IMR-90 (cell line): ENCODE measurements around the gene TFPI. TPM values are rescaled to one million over a fixed set of nuclear protein-coding genes. Genes with fewer than 3 reads are reported as not detected.

Source experiments
- ATAC-seq: fragments of 200-7000 bp; cut with Tn5 transposase; 2 replicates; pipeline ENCODE4 v1.9.1; 2020; ENCODE audit warnings: low read depth, mild to moderate bottlenecking, moderate library complexity
- BruUV-seq: library from RNA; stranded (reverse); fragments of 400-500 nt; replicated peaks from 2 replicates; lab custom pipeline; 2021; lab: Mats Ljungman, UMichigan
- CTCF ChIA-PET: fragments of 300-600 bp; formaldehyde crosslinking; extraction: SDS; loops from one replicate; lab custom pipeline; 2021; ENCODE audit warnings: antibody characterized with exemption; lab: Yijun Ruan, JAX
- POLR2A ChIA-PET: fragments of 300-600 bp; sonication (Branson Sonifier 250); formaldehyde crosslinking; loops from one replicate; lab custom pipeline; 2022; ENCODE audit warnings: antibody characterized with exemption; ENCODE audit not compliant: unreplicated experiment; lab: Charles Lee
- DNase-seq: peaks from one replicate; pipeline ENCODE4 v3.0.0; 2013
- H2AFZ ChIP-seq: replicated peaks from 2 replicates; pipeline ENCODE3; 2013; ENCODE audit warnings: low read length, mild to moderate bottlenecking; ENCODE audit not compliant: poor library complexity
- H2AK5ac ChIP-seq: 2 replicates; pipeline ENCODE4 v1.6.1; 2013; ENCODE audit warnings: low read depth, low read length, inconsistent platforms
- H2AK9ac ChIP-seq: replicated peaks from 2 replicates; pipeline ENCODE3; 2013; ENCODE audit warnings: mild to moderate bottlenecking, low read depth, low read length, moderate library complexity; ENCODE audit not compliant: poor library complexity
- H2BK120ac ChIP-seq: 2 replicates; pipeline ENCODE4 v1.6.1; 2013; ENCODE audit warnings: low read depth, low read length, inconsistent platforms
- H2BK15ac ChIP-seq: 3 replicates; pipeline ENCODE4 v1.6.1; 2013; ENCODE audit warnings: low read depth, low read length, inconsistent platforms
- H2BK20ac ChIP-seq: 2 replicates; pipeline ENCODE4 v1.6.1; 2013; ENCODE audit warnings: low read depth, mild to moderate bottlenecking, inconsistent platforms, low read length, moderate library complexity
- H2BK5ac ChIP-seq: 2 replicates; pipeline ENCODE4 v1.6.1; 2013; ENCODE audit warnings: mild to moderate bottlenecking, low read depth, low read length, inconsistent platforms; ENCODE audit not compliant: poor library complexity, severe bottlenecking
- H3K14ac ChIP-seq: replicated peaks from 2 replicates; pipeline ENCODE4 v1.6.1; 2013; ENCODE audit warnings: low read depth, low read length, inconsistent platforms
- H3K18ac ChIP-seq: 2 replicates; pipeline ENCODE4 v1.6.1; 2013; ENCODE audit warnings: low read depth, low read length, control low read depth
- H3K23ac ChIP-seq: 2 replicates; pipeline ENCODE4 v1.6.1; 2013; ENCODE audit warnings: low read depth, low read length, inconsistent platforms
- H3K27ac ChIP-seq: 2 replicates; pipeline ENCODE4 v1.5.1; 2013; ENCODE audit warnings: mild to moderate bottlenecking, control low read depth, low read length; ENCODE audit not compliant: insufficient read depth
- H3K27me3 ChIP-seq: 2 replicates; pipeline ENCODE4 v1.6.1; 2013; ENCODE audit warnings: low read length; ENCODE audit not compliant: control insufficient read depth, insufficient read depth
- H3K36me3 ChIP-seq: 2 replicates; pipeline ENCODE4 v1.6.1; 2013; ENCODE audit warnings: low read length, mixed read lengths; ENCODE audit not compliant: control insufficient read depth, insufficient read depth
- H3K4ac ChIP-seq: 2 replicates; pipeline ENCODE4 v1.6.1; 2013; ENCODE audit warnings: low read depth, low read length, inconsistent platforms
- H3K4me1 ChIP-seq: 2 replicates; pipeline ENCODE4 v1.6.1; 2013; ENCODE audit warnings: low read length, mixed read lengths; ENCODE audit not compliant: control insufficient read depth, insufficient read depth
- H3K4me2 ChIP-seq: 2 replicates; pipeline ENCODE4 v1.6.1; 2013; ENCODE audit warnings: low read depth, mild to moderate bottlenecking, control low read depth, low read length, moderate library complexity
- H3K4me3 ChIP-seq: 2 replicates; pipeline ENCODE4 v1.5.1; 2013; ENCODE audit warnings: low read depth, mild to moderate bottlenecking, control low read depth, low read length, moderate library complexity; ENCODE audit not compliant: insufficient read depth
- H3K56ac ChIP-seq: 2 replicates; pipeline ENCODE4 v1.6.1; 2013; ENCODE audit warnings: low read length, inconsistent platforms; ENCODE audit not compliant: insufficient read depth; ENCODE audit errors: extremely low read depth
- H3K79me1 ChIP-seq, 2 experiments: 2 replicates each; pipeline ENCODE4 v1.6.1; 2013; ENCODE audit warnings: low read length in 2 of 2, inconsistent platforms in 1 of 2, low read depth in 1 of 2
- H3K9ac ChIP-seq: 2 replicates; pipeline ENCODE4 v1.6.1; 2013; ENCODE audit warnings: low read depth, low read length, control low read depth
- H3K9me1 ChIP-seq: 2 replicates; pipeline ENCODE4 v1.6.1; 2013; ENCODE audit warnings: low read length, inconsistent platforms; ENCODE audit not compliant: insufficient read depth
- H3K9me3 ChIP-seq: 2 replicates; pipeline ENCODE4 v1.6.1; 2013; ENCODE audit warnings: low read length; ENCODE audit not compliant: control insufficient read depth, insufficient read depth
- H4K20me1 ChIP-seq: 2 replicates; pipeline ENCODE4 v1.6.1; 2013; ENCODE audit warnings: low read length, inconsistent platforms; ENCODE audit not compliant: insufficient read depth
- H4K5ac ChIP-seq: 2 replicates; pipeline ENCODE4 v1.6.1; 2013; ENCODE audit warnings: mild to moderate bottlenecking, low read depth, low read length, control low read depth
- H4K8ac ChIP-seq, 2 experiments: 2 replicates each; pipeline ENCODE4 v1.6.1; 2013; ENCODE audit warnings: low read depth in 2 of 2, low read length in 2 of 2, control low read depth in 1 of 2, inconsistent platforms in 1 of 2
- H4K91ac ChIP-seq: 2 replicates; pipeline ENCODE4 v1.6.1; 2013; ENCODE audit warnings: low read depth, low read length, inconsistent platforms; ENCODE audit not compliant: insufficient read depth
- CEBPB ChIP-seq: IDR thresholded peaks from 2 replicates; pipeline ENCODE4 v1.6.1; 2012; ENCODE audit warnings: low read depth, low read length, improper control_type of control experiment
- CHD1 ChIP-seq: IDR thresholded peaks from 2 replicates; pipeline ENCODE4 v1.6.1; 2012; ENCODE audit warnings: low read depth, low read length, improper control_type of control experiment
- FOS ChIP-seq: fragments of 150-350 bp; IDR thresholded peaks from 2 replicates; pipeline ENCODE4 v1.6.1; 2016; ENCODE audit warnings: low read depth, low read length
- MAFK ChIP-seq: IDR thresholded peaks from 2 replicates; pipeline ENCODE4 v1.6.1; 2012; ENCODE audit warnings: low read depth, low read length, improper control_type of control experiment
- MAZ ChIP-seq: IDR thresholded peaks from 2 replicates; pipeline ENCODE4 v1.6.1; 2012; ENCODE audit warnings: low read depth, mild to moderate bottlenecking, low read length, improper control_type of control experiment, moderate library complexity, borderline replicate concordance
- MXI1 ChIP-seq: IDR thresholded peaks from 2 replicates; pipeline ENCODE4 v1.6.1; 2012; ENCODE audit warnings: low read depth, mild to moderate bottlenecking, low read length, moderate library complexity, borderline replicate concordance
- NFE2L2 ChIP-seq: fragments of 150-350 bp; IDR thresholded peaks from 2 replicates; pipeline ENCODE4 v1.6.1; 2016; ENCODE audit warnings: low read depth, mild to moderate bottlenecking, low read length
- POLR2A ChIP-seq: IDR thresholded peaks from 2 replicates; pipeline ENCODE4 v1.6.1; 2012; ENCODE audit warnings: mild to moderate bottlenecking, low read depth, low read length
- RAD21 ChIP-seq: IDR thresholded peaks from 2 replicates; pipeline ENCODE4 v1.6.1; 2012; ENCODE audit warnings: low read length, improper control_type of control experiment
- RFX5 ChIP-seq: IDR thresholded peaks from 2 replicates; pipeline ENCODE4 v1.8.0; 2012; ENCODE audit warnings: low read depth, mild to moderate bottlenecking, low read length, moderate library complexity
- USF2 ChIP-seq: fragments of 150-350 bp; IDR thresholded peaks from 2 replicates; pipeline ENCODE4 v1.6.1; 2017; ENCODE audit warnings: mild to moderate bottlenecking, antibody characterized with exemption, low read length, low read depth
- WGBS, 2 experiments: methylation state at CpG; one replicate each; pipeline versions ENCODE4 v1.1.5 to v1.1.7; 2013; ENCODE audit warnings: missing lambda C conversion rate in 2 of 2; ENCODE audit not compliant: insufficient read length in 1 of 2; ENCODE audit errors: extremely low coverage in 2 of 2; 5-methylcytosine and 5-hydroxymethylcytosine counted together
- dilution Hi-C: fragments of 300-500 bp; cut with HindIII; formaldehyde crosslinking; loops from one replicate; pipeline ENCODE4 v1.14.3; 2018; ENCODE audit warnings: low sequenced_read_pairs; ENCODE audit not compliant: unreplicated experiment
- in situ Hi-C: fragments of 300-500 bp; cut with MboI; formaldehyde crosslinking; loops from 3 replicates; pipeline ENCODE4 v1.14.3; 2019; ENCODE audit warnings: low sequenced_read_pairs, inconsistent platforms, mixed read lengths
- intact Hi-C: fragments of 100-400 bp; cut with micrococcal nuclease; formaldehyde crosslinking; loops from 2 replicates; pipeline ENCODE4 v1.10.0; 2022
- polyA plus RNA-seq, 3 experiments: library from polyadenylated mRNA; depleted of rRNA; stranded (reverse); fragments of >200 nt; gene quantifications; 2 replicates each; pipeline ENCODE4 v1.2.3, GENCODE V29; 2012; ENCODE audit warnings: low replicate concordance in 1 of 3
- total RNA-seq: library from RNA; depleted of rRNA; stranded (reverse); fragments of >200 nt; gene quantifications from 2 replicates; pipeline ENCODE4 v1.2.3, GENCODE V29; 2012
- TF ChIP-seq, protein P1 (sequence below): conservative IDR thresholded peaks from 2 replicates; pipeline ENCODE4 v1.5.1; 2012; ENCODE audit warnings: mild to moderate bottlenecking, low read depth, low read length, improper control_type of control experiment
- TF ChIP-seq, protein P2 (sequence below): fragments of 150-350 bp; IDR thresholded peaks from 2 replicates; pipeline ENCODE4 v1.6.1; 2016; ENCODE audit warnings: low read depth, mild to moderate bottlenecking, low read length, moderate library complexity, borderline replicate concordance

Gene TFPI
- total and polyA plus RNA-seq, 2 of the 4 experiments (the other 2 are of a cell fraction) = 33.9 to 83.0 TPM

GRCh38 chr2:187461294-187462261 is 92.7 kb downstream of the TFPI start:
- no peak overlapping the region for H2AK9ac ChIP-seq
- H3K9me3 ChIP-seq = no peaks in the 10 kb centered on the region
- 0 out of 2 replicates have a peak, but pooled peaks cover 2% of the 10 kb centered on the region for H3K9me1 ChIP-seq
- H2BK20ac ChIP-seq = no peak overlapping the region; the same call in 1 of the 2 replicates
- WGBS, 2 experiments = 65% methylated on average over 5 of the region's 28 CpGs; no CpG with 5 or more reads in 1 of the 2 experiments
- no peak overlapping the region for H4K5ac ChIP-seq
- no peak overlapping the region for H3K4ac ChIP-seq
- dilution Hi-C loops (no loop called here), in situ Hi-C loops (loop anchor here (25.0 kb wide), 1 partner anchor 949 kb away; no protein-coding TSS in a partner anchor), intact Hi-C loops (no loop called here)
- H2BK5ac ChIP-seq = no peak overlapping the region
- ChIA-PET POLR2A (no interaction called here), CTCF (no interaction called here)
- no TSS peak for BruUV-seq
- H3K27ac ChIP-seq = no peak overlapping the region
- H3K4me1 ChIP-seq = no peaks in the 10 kb centered on the region
- H4K91ac ChIP-seq = no peak overlapping the region
- peak overlapping the region; percentile 39; the same call in 1 of the 2 replicates for H2AK5ac ChIP-seq
- DNase-seq = no peak
- H3K79me1 ChIP-seq = no peaks in the 10 kb centered on the region
- H3K27me3 ChIP-seq = no peaks in the 10 kb centered on the region
- ATAC-seq = peak; percentile 28; the same call in 1 of the 2 replicates
- H3K23ac ChIP-seq = no peak overlapping the region
- H2BK15ac ChIP-seq = no peak overlapping the region
- H4K8ac ChIP-seq = no peak overlapping the region
- no peak overlapping the region for H3K9ac ChIP-seq
- no peaks in the 10 kb centered on the region for H4K20me1 ChIP-seq
- no peak overlapping the region for H3K4me2 ChIP-seq
- no peak for TF ChIP-seq MAFK
- no peak for TF ChIP-seq MAZ
- TF ChIP-seq, protein P1, sequence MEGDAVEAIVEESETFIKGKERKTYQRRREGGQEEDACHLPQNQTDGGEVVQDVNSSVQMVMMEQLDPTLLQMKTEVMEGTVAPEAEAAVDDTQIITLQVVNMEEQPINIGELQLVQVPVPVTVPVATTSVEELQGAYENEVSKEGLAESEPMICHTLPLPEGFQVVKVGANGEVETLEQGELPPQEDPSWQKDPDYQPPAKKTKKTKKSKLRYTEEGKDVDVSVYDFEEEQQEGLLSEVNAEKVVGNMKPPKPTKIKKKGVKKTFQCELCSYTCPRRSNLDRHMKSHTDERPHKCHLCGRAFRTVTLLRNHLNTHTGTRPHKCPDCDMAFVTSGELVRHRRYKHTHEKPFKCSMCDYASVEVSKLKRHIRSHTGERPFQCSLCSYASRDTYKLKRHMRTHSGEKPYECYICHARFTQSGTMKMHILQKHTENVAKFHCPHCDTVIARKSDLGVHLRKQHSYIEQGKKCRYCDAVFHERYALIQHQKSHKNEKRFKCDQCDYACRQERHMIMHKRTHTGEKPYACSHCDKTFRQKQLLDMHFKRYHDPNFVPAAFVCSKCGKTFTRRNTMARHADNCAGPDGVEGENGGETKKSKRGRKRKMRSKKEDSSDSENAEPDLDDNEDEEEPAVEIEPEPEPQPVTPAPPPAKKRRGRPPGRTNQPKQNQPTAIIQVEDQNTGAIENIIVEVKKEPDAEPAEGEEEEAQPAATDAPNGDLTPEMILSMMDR = no peak
- TF ChIP-seq USF2 = no peak
- TF ChIP-seq MXI1 = no peak
- TF ChIP-seq CHD1 = no peak
- no peak for TF ChIP-seq RFX5
- no peak for TF ChIP-seq CEBPB
- no peak for TF ChIP-seq FOS
- TF ChIP-seq, protein P2, sequence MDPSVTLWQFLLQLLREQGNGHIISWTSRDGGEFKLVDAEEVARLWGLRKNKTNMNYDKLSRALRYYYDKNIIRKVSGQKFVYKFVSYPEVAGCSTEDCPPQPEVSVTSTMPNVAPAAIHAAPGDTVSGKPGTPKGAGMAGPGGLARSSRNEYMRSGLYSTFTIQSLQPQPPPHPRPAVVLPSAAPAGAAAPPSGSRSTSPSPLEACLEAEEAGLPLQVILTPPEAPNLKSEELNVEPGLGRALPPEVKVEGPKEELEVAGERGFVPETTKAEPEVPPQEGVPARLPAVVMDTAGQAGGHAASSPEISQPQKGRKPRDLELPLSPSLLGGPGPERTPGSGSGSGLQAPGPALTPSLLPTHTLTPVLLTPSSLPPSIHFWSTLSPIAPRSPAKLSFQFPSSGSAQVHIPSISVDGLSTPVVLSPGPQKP = no peak
- no peak for TF ChIP-seq NFE2L2
- no peak for TF ChIP-seq RAD21
- no peak for TF ChIP-seq POLR2A
- no peak overlapping the region for H3K14ac ChIP-seq
- H2AFZ ChIP-seq = peak overlapping the region; percentile 72
- H2BK120ac ChIP-seq = no peak overlapping the region
- H3K56ac ChIP-seq = no peak overlapping the region
- peaks cover 4% of the 10 kb centered on the region for H3K36me3 ChIP-seq
- no peak overlapping the region for H3K4me3 ChIP-seq
- no peak overlapping the region for H3K18ac ChIP-seq
